A549 treated with GW870086 at 1 μM for 4 hours (cell line): ENCODE measurements around the gene HSPA5. TPM values are rescaled to one million over a fixed set of nuclear protein-coding genes. Genes with fewer than 3 reads are reported as not detected.

Experiments
- total RNA-seq: library from RNA; stranded (reverse); fragments of 200-300 nt; extraction: Qiagen RNA extraction; gene quantifications from 5 replicates; pipeline ENCODE4 v1.2.3, GENCODE V29; 2022; ENCODE audit warnings: low read depth

The HSPA5 gene
- 348 to 387 TPM (median 376 TPM) in 5 replicates for total RNA-seq

DNA sequence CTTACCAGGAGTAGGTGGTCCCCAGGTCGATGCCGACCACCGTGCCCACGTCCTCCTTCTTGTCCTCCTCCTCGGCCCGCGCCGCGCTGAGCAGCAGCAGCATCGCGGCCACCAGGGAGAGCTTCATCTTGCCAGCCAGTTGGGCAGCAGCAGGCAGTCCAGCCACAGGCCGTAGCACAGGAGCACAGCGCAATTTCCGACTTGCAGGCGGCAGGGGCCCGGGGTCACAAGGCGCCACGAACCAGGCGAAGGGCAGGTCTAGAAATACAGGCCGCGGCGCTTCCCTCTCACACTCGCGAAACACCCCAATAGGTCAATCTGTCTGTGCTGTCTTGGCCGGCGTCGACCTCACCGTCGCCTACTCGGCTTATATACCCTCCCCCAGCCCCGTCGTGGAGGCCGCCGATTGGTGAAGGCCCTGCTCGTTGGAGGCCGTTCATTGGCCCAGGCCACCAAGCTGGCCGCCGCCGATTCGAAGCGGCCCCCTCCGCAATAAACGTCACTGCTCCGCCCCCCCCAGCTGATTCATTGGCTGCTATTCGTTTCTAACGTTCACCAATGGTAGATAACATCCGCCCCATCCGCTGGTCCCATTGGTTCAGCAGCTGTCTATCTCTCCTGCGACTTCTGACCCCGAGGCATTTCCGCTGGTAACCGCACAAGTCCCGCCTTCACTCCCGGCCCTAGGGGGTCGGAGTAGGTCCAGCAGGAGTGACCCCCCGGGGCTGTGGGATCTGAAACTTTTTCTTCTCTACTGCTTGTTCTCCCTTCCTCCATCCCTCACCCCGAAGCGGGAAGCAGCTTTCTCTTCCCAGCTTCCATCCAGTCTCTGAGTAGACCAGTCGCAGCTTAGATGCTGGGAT lies at the start of gene HSPA5:
Gene HSPA5, minus strand, starts transcription at position 344 of the 863 bp plus-strand sequence. Its CDS starts 217 bp downstream, at position 127.

DNA sequence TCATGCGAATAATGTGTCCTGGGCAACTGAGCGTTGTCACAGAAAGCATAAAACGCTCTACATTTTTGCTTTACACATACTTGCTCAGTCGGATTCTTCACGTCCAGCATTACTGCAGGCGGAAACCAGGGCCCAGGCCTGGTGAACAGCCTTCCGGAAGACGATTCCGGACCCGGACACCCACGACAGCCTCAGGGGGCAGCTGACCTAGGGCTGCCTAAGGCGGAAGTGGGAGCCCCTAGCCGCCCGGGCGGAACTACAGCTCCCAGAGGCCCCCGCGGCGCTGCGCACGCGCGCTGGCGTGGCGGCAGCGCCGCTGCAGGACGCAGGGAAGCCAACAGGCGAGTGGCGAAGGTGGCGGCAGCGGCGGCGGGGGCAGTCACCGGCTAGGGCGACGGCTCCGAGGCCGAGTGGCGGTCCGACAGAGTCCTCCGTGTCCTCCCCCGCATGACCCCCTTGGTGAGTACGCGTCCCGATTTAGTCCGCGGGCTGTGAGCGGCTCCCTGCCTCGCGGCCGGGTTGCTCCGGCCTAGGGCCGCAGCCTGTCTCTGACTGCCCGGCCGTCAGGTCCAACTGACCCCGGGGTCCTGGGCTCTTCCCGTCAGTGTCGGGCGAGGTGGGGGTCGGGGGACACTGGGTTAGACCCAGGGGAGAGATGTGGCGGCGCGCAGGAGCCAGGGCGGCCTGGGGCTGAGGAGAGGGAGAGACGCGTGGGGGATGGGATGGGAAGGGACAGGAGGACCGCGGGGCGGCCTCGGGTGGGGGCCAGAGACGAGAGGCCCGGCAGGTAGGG lies 20.6 kb upstream of the HSPA5 start, which contains the start of gene GAPVD1:
Gene GAPVD1, plus strand, starts transcription at position 326 of the 793 bp plus-strand sequence. CDS start 37,096 bp downstream, outside the sequence.

DNA sequence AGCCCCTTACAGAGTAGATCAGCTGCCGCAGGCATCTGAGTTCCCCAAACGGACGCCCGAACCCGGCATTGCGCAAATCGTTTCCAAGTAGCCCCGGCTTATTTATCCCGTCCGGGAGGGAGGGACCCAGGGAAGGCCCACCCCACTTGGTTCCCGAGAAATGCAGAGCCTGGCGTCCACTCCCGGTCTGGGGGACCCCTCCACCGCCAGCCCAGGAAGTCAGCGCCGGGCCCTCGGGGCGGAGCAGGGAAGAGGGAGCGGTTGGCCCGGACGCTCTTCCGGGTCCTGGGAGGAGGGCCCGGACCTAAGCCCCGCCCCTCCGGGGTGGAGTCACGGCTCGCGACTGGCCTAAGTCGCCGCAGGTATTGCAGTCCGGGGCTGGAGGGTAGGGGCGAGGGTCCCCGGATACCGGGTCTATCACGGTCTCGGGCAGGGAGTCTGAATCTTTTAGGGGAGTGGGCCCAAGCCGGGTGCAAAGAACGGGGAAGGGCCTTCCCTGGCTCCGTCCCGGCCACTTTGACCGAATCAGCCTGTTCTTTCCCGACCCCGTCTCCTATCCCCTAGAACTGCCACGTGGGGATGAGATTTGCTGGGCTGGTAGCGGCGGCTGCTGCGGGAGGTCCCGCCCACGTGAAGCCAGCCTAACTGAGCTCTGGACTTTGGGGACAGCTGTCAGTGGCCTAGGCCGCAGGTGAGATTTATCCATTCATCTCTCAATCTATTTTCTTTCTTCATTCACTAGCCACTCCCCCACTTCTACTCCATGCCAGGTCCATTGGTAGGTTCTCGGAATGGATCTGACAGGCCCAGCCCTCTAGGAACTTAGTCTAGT lies 40.7 kb downstream of the HSPA5 start, which contains the start of gene RABEPK:
Gene RABEPK, plus strand, starts transcription at position 327 of the 832 bp plus-strand sequence. CDS start 2,472 bp downstream, outside the sequence.

DNA sequence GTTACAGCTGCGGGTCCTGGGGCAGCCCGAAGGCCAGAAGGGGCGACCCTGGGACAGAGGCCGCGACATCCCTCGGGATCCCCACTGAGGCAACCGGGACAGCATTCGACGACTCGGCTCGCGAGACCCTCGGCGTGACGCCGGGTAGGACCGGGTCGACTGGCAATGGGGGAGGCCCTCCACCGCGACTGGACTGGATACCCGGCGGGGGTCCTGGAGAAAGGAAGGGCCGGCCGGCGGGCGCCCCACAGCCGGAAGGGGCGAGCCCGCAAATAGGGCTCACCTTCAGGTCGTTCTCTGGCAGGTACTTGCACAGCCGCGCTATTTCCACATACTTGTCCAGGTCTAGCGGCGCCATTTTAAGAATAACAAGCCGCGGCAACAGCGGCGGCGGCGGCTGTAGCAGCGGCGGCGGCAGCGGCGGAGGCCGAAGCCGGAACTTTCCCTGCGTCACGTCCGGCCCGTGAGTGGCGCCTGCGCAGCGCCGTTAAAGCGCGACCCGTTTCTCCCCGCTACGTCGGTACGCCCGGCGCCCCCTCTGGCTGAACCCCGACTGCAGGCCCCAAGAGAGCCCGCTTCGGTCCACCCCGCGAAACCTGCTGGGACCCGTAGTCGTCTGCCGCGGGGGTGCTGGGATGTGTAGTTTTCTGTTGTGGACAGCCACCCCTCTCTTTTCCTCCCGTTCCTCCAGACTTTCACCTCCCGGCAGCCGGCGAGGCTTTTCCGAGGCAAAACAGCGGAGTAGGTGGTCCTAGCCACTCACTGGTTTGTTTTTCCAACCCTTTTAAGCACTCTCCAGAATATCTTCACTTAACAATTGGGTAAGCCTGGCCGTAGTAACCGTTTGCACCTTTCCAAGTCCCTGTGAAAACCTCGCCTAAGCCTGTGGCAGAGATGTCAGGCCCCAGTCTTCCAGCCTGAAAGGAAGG lies 51.5 kb downstream of the HSPA5 start, which contains the start of gene PPP6C:
Gene PPP6C, minus strand, starts transcription at position 443 of the 929 bp plus-strand sequence. Its CDS starts 85 bp downstream, at position 358.

Other genes with a start within 250 kb of the HSPA5 start
- gene SCAI, start 97.8 kb downstream of the HSPA5 start, total RNA-seq: 1.3 to 2.1 TPM (median 1.8 TPM) in 5 replicates
- gene PPP6C, start 51.5 kb downstream of the HSPA5 start, total RNA-seq: 24.2 to 27.0 TPM (median 25.8 TPM) in 5 replicates
- 36.8 to 45.4 TPM (median 41.9 TPM) in 5 replicates for gene RABEPK, start 40.8 kb downstream of the HSPA5 start, total RNA-seq
- gene GAPVD1, start 20.5 kb upstream of the HSPA5 start, total RNA-seq: 12.8 to 18.3 TPM (median 15.7 TPM) in 5 replicates